ENCODE results near the gene MAP2K1. TPM values are rescaled to one million over a fixed set of nuclear protein-coding genes. Genes with fewer than 3 reads are reported as not detected.
"Not testable (repeated sequence)": the region's sequence is repeated elsewhere in the genome, so short reads cannot be mapped to it uniquely, and the experiment has no call there.

The MAP2K1 gene
- 44.5 TPM for total RNA-seq
- long read RNA-seq, transcript MAP2K1-201 (11 exons, 3,410 nt): major isoform, 49 of 66 reads
- long read RNA-seq, partial matches to known transcripts: 5 of 66 reads
- long read RNA-seq, other reads (novel, unspliced or antisense): 12 of 66 reads

- peak; percentile 99 for DNase-seq
- intact Hi-C loops (cut with DNase I): loop anchor here (5.0 kb wide), 1 partner anchor 111 kb away; the partner anchor contains the start of gene SNAPC5
- TF ChIP-seq CTCF (IDR thresholded peaks at IDR 0.05): peak; percentile 74
- peak; percentile 97 for ATAC-seq
- no peaks in the 10 kb centered on the region for H3K27me3 ChIP-seq
- peak within 1 kb of the TSS; percentile 91 for H3K27ac ChIP-seq
- peak within 1 kb of the TSS; percentile 89 for H3K4me3 ChIP-seq
- H3K9me3 ChIP-seq: no peaks in the 10 kb centered on the region
- H3K36me3 ChIP-seq: no peaks in the 10 kb centered on the region
- H3K4me1 ChIP-seq: peaks cover 42% of the 10 kb centered on the region
Measured at GRCh38 chr15:66386204-66387123, at the start of gene MAP2K1. MAP2K1 (plus strand) TSS chr15:66386912; CDS start chr15:66387348, 436 bp downstream.

GRCh38 chr15:66348530-66348929, 38.2 kb upstream of the MAP2K1 start:
- intact Hi-C loops (cut with DNase I); DNase-seq; ATAC-seq; H3K9me3 ChIP-seq; H3K27me3 ChIP-seq; H3K27ac ChIP-seq; H3K4me1 ChIP-seq; H3K4me3 ChIP-seq: not testable (repeated sequence)
- peaks cover 11% of the 10 kb centered on the region for H3K36me3 ChIP-seq

GRCh38 chr15:66356077-66356358, 30.7 kb upstream of the MAP2K1 start:
- DNase-seq (no peak), ATAC-seq (no peak)
- H3K27me3 ChIP-seq: no peaks in the 10 kb centered on the region
- H3K9me3 ChIP-seq: no peaks in the 10 kb centered on the region
- intact Hi-C loops (cut with DNase I): no loop called here
- H3K36me3 ChIP-seq: peaks cover 11% of the 10 kb centered on the region
- H3K4me3 ChIP-seq: peak overlapping the region; percentile 62
- peak overlapping the region; percentile 75 for H3K27ac ChIP-seq
- H3K4me1 ChIP-seq: no peaks in the 10 kb centered on the region
- no peak for TF ChIP-seq CTCF (IDR thresholded peaks at IDR 0.05)

GRCh38 chr15:66356359-66357236, 30.1 kb upstream of the MAP2K1 start, which contains the start of gene TIPIN:
TIPIN (minus strand) TSS chr15:66356685; CDS start chr15:66352947, 3,738 bp downstream.
- Histone ChIP-seq H3K27me3 (no peaks in the 10 kb centered on the region), H3K4me3 (peak within 1 kb of the TSS; percentile 62), H3K27ac (peak within 1 kb of the TSS; percentile 75), H3K4me1 (no peaks in the 10 kb centered on the region), H3K36me3 (peaks cover 8% of the 10 kb centered on the region), H3K9me3 (no peaks in the 10 kb centered on the region)
- peak; percentile 100 for ATAC-seq
- DNase-seq: peak; percentile 98
- TF ChIP-seq CTCF (IDR thresholded peaks at IDR 0.05): no peak
- intact Hi-C loops (cut with DNase I): no loop called here

GRCh38 chr15:66359740-66360139, 27.0 kb upstream of the MAP2K1 start:
- DNase-seq (no peak), ATAC-seq (no peak)
- Histone ChIP-seq H3K4me1 (no peaks in the 10 kb centered on the region), H3K27me3 (no peaks in the 10 kb centered on the region), H3K4me3 (no peak overlapping the region), H3K36me3 (no peaks in the 10 kb centered on the region), H3K9me3 (no peaks in the 10 kb centered on the region), H3K27ac (no peak overlapping the region)
- no peak for TF ChIP-seq CTCF (IDR thresholded peaks at IDR 0.05)
- intact Hi-C loops (cut with DNase I): no loop called here

- H3K9me3 ChIP-seq; intact Hi-C loops (cut with DNase I); H3K4me1 ChIP-seq; H3K36me3 ChIP-seq; ATAC-seq; H3K4me3 ChIP-seq; DNase-seq; H3K27me3 ChIP-seq; H3K27ac ChIP-seq: not testable (repeated sequence)
Measured at GRCh38 chr15:66361745-66362460, 24.8 kb upstream of the MAP2K1 start.
